Measurements from ENCODE around the gene MGAT5.
A peak's percentile ranks its signal among the peaks of the same experiment; 100 is the strongest.
"Not testable (repeated sequence)": the region's sequence is repeated elsewhere in the genome, so short reads cannot be mapped to it uniquely, and the experiment has no call there.

MGAT5 gene

GRCh38 chr2:134280726-134281125 lies 26.9 kb downstream of the MGAT5 start:
- DNase-seq, result no peak

GRCh38 chr2:134281815-134282419 lies 28.0 kb downstream of the MGAT5 start:
- DNase-seq, result no peak

DNA sequence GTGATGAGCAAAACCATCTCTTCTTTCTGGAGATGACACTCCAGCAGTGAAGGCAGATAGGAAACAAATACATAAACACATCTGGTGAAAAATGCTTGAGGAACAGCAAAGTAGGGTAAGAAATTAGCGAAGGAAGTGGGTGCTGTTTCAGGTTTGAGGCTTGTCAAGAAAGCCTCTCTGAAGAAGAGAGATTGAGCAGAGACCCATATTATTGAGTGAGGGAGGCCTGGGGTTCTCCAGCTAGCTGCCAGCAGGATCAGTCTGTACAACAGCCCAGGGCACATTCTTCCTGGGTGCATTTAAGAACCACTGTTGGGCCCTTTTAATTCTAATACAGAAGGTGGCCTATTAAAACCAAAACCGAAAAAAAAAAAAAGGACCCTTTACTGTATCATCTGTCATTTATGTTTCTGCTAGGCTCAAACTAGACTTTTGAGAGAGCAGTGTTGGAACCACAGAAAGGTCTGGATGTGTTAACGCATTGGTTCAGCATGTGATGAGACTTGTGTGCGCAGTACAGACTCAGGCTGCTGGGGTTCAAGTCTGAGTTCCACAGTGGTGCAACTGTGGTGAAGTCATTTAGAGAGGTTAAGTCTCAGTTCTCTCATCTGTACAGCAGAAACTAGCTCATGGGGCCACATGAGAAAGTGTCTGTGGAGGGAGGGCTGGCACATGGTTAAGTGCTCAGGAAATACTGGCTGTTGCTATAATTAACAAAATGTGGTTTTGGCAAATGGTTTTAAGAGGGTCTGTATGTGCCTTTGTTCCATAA lies 28.9 kb downstream of the MGAT5 start:
- DNase-seq, result peak; percentile 23

GRCh38 chr2:134283661-134284060 lies 29.8 kb downstream of the MGAT5 start:
- DNase-seq, result no peak

- no peak for DNase-seq
Measured at GRCh38 chr2:134284119-134284670, 30.3 kb downstream of the MGAT5 start.

DNA sequence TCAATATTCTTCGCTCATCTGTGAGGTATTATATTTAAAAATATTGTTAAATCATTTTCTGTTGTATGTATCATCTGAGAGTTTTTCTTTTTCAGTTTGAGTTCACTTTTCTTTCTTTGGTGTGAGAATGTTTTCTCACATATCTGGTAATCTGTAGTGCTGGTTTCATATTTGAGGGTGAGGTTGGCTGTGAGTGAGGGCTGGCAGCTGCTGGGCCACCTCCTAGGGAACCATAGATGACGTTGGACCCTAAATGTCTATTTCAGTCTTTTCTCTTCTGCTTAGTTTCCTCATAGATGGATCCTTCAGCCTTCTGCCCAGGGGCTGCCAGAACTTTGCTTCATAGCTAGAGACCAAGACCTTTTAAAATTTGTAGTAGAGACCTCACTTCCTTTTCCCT lies 33.5 kb downstream of the MGAT5 start:
- DNase-seq, result no peak

- DNase-seq, result no peak
Measured at GRCh38 chr2:134288814-134289213, 34.9 kb downstream of the MGAT5 start.

DNA sequence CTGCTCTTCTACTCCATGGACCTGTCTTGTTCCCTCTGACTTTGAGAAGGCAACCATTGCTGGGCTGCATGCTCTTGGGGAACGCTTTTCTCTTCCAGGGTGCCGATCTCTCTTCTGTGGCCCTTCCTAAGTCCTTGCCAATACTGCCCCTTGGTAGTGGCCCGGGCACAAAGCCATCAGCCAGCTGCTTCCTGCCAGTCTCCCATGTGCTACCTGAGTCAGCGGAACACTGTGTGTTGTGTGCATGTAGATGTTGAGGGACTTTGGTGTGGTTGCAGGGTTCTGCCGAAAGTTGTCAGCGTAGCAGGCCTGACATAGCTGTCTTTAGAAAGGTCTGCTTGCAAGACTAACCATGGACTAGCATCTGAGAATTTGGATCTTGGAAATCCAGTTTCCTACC lies 35.4 kb downstream of the MGAT5 start:
- DNase-seq, result peak; percentile 10

GRCh38 chr2:134290358-134290757 lies 36.5 kb downstream of the MGAT5 start:
- no peak for DNase-seq

DNA sequence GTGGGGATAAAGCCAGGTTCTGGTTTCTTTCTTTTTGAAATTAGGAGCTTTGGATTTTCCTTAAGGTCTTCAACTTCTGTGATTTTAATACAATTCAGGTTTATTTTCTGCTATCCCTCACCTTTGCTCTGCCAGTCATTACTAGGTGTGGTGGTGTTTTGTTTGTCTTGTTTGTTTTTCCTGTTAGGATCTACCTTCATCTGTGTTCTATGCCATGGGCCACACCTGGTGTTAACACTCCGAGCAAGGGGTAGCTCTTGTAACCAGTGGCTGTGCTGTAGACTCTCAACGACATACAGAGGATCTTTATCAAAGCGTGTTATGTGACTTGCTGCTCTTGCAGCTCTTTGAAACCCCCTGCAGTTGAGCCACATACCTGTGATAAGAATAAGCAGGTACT lies 38.6 kb downstream of the MGAT5 start:
- no peak for DNase-seq

DNA sequence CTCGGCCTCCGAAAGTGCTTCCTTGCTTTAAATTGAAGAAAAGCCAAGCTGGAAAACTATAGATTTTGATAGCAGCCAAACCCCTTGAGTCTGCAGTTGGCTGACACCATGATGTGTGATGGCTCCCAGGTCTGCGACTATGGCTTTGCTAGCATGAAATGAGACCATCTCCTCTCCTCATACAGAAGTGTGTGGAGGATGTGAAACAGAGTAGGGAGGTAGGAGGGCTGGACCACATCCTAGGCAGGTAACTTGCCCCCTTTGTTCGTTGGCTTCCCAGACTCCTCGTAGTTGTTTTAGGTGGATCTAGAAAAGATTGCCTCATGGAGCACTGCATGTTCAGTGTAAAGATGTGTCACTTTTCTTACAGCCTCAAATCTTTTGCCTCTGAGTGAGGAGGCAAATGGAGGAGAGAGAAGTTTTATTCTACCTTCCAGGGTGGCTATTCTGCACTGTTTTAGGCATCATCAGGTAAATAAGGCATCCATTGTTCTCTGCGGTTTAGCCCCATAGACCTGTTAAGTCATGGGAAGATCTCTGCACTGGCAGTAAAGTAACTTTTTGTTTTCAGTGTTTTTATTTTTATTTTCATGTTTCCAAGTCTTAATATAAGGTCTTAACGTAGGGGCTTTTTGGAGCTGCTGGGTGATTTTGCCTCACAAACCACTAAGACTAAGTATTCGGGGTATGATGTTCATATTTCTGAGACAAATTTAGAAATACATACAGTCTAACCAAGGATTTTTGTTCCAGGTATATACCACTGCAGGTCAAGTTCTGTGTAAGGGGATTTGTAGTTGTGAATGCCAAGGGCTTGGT lies 40.1 kb downstream of the MGAT5 start:
- DNase-seq, result no peak

GRCh38 chr2:134294598-134294997 lies 40.7 kb downstream of the MGAT5 start:
- DNase-seq, result not testable (repeated sequence)

DNA sequence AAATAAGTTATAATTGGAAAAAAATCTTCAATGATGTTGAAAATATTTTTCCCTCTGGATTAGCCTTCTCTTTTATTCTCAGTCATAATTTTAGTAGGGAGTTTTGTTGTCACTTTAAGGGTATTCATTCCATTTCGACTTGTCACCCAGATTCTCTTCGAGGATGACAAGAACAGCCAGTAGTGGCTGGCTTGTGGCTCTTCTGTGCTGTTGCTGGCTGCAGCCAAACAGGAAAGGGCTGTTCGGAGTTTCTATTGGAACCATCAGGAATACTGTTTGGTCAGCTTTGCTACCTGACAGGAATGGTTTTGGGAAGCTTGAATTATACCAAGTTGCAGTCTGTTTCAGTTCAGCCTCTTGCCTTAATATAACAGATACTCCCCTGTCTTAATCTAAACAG lies 41.6 kb downstream of the MGAT5 start:
- no peak for DNase-seq

DNA sequence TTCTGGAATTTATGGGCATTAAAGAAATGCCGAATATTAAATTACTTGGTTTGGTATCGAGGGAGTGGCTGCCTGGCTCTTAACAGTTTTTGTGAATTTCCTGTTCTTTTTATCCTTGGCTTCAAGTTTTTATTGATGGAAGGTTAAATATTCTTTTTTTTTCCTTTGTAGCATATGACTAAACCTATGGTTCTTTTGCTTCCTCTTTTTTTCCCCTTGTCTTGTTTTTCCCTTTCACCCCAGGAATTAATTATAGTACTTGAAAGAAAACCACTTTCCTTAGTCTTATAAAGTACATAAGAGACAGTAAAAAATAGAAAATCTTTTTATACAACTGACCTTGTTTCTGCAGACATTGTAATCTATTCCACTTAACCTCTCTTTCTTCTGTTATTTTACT lies 42.4 kb downstream of the MGAT5 start:
- no peak for DNase-seq

DNA sequence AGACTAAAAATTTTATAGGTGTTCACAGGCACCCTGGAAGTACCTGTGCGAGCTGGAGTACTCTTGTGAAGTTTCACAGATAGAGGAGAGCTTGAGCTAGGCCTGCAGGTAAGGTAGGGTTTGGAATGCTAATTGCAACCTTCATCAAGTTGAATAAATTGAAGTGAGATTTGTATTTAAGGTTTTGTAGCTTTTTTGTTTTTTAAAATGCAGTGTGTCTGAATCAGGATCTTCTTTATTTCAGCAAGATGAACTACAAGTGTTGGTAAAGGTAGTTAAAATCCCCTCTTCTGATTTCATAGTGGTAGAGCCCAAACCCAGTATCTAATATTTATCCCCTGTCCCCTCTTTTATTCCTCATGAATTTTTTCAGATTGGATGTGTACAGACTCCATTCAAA lies 45.5 kb downstream of the MGAT5 start:
- DNase-seq, result no peak

- no peak for DNase-seq
Measured at GRCh38 chr2:134300585-134300984, 46.7 kb downstream of the MGAT5 start.

DNA sequence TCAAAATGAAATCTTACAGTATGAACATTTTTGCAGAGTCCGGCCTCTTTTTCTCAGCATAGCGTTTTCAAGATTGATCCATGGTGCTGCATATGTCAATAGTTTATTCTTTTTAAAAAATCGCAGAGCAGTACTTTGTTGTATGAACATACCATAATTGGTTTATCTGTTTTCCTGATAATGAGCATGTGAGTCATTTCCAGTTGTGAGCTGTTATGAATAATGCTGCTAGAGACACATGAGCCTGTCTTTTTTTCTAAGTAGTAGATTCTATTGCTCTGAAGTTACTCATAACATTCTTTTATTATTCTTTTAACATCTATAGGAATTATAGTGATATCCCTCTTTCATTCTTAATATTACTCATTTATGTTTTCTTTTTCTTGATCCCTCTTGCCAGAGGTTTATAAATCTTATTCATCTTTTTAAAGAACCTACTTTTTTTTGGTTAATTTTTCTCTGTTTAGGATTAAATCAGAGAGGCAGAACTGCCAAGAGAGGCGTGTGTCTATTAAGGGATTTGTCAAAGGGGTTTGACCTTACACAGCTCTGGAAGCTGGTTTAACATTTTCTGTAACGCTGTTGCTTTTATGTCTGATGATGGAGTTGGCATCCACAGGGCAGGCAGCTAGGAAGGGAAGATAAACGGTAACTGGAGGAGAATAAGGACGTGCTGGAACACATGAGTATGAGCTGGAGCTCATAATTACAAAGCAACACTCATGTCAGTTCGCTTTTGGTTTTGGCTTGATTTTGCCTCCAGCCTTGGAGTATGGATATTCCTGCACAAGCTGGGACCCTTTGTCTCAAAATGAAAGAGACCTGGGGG lies 47.4 kb downstream of the MGAT5 start:
- no peak for DNase-seq

GRCh38 chr2:134301928-134302260 lies 48.0 kb downstream of the MGAT5 start:
- DNase-seq, result no peak

DNA sequence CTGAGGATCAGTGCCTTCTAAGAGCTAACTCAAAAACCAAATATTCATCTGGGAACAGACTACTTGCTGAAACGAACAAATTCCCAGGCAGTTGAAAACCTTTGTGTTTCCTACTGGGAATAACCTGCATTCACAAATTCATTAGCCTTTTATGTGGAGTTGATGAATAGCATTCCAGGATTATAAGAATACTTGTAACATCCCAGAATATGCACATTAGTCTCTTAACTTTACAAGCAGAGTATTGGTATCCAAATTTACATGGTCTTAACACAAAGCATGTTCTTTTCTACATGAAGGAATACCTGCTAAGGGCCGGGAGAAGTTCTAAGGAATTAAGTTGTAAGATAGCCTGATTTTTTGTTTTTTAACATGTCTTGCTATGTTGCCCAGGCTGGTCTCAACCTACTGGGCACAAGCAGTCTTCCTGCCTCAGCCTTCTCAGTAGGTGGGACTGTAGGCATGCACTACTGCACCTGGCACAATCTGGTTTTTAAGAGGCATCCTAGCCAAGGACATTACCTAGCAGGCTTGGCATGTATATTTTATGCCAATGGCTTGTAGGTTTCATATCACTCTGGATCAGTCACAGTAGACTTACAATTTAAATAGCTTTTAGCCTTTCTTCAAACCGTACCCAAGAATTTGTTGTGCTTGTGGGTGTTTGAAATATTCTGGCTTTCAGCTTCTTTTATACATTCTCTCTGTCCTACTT lies 50.7 kb downstream of the MGAT5 start:
- DNase-seq, result no peak

GRCh38 chr2:134305109-134305491 lies 51.2 kb downstream of the MGAT5 start:
- DNase-seq, result no peak

DNA sequence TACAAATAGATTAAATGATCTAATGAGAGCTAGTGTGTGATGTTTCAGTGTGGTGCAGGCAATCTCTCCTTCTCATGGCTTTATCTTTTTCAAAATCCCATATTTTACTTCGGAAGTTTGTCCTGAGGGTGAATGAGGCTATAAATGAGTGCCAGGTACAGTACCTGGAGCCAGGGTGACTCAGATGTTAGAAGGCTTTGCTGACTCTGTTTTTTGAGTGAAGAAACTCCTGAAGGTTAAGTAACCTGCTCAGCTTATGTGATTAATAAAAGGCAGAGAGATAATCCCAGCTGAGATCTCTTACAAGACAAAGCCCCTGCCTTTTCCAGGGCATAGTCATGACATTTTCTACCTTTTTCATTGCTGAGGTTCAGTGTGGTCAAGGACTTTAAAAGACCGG lies 52.6 kb downstream of the MGAT5 start:
- DNase-seq, result no peak

DNA sequence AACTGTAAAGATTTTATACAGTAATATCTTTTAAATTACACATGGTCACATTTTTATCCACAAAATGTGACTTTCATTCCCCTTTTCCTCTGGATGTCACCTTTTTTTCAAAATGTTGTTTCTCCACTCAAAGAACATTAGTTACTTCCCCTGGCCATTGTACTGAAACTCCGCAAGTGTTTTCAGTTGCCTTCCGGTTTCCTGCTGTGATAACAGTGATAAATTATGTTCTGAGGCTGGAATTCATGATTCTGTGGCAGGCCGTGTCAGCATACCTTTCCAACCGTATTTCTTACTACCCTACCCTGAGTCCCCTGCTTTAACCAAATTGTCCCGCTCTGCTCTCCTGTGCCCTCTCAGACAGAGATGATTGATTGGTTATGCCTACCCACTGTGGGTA lies 53.5 kb downstream of the MGAT5 start:
- DNase-seq, result no peak
